Measurements from ENCODE around the gene CSF3R. TPM values are rescaled to one million over a fixed set of nuclear protein-coding genes. Genes with fewer than 3 reads are reported as not detected.
"Not testable (repeated sequence)": the region's sequence is repeated elsewhere in the genome, so short reads cannot be mapped to it uniquely, and the experiment has no call there.

The CSF3R gene
- total RNA-seq, 2 experiments from 2014 or later, result not detected

- intact Hi-C loops (cut with micrococcal nuclease; ENCODE audit: unreplicated experiment), result no loop called here
- H2AFZ ChIP-seq (ENCODE audit: low read length), result no peak overlapping the region
- H3K4me1 ChIP-seq (ENCODE audit: insufficient read depth, low read length, poor library complexity, severe bottlenecking), result no peaks in the 10 kb centered on the region
- no peak for DNase-seq (ENCODE audit: low spot score)
- no peak overlapping the region for H3K4me2 ChIP-seq (ENCODE audit: low read length)
- no peak overlapping the region for H3K27ac ChIP-seq (ENCODE audit: low read depth, low read length, poor library complexity, severe bottlenecking)
- no TSS peak for BruUV-seq (replicated peaks)
- no peaks in the 10 kb centered on the region for H3K9me3 ChIP-seq (ENCODE audit: low read length)
- POLR2A ChIA-PET, result no interaction called here
- TF ChIP-seq EZH2phosphoT487 (IDR thresholded peaks at IDR 0.05; ENCODE audit: borderline replicate concordance, low read depth, low read length) (no peak), CTCF (conservative IDR thresholded peaks at IDR 0.05; ENCODE audit: low read length) (no peak)
- H3K36me3 ChIP-seq (ENCODE audit: insufficient read depth, low read length), result no peaks in the 10 kb centered on the region
- no peak overlapping the region for H3K4me3 ChIP-seq (ENCODE audit: low read depth, low read length, poor library complexity, severe bottlenecking)
- H3K9me2 ChIP-seq (ENCODE audit: insufficient read depth, low read length), result no peaks in the 10 kb centered on the region
- no peaks in the 10 kb centered on the region for H4K20me1 ChIP-seq (ENCODE audit: insufficient read depth, low read length)
- H3K79me2 ChIP-seq (ENCODE audit: insufficient read depth, low read depth, low read length), result no peaks in the 10 kb centered on the region
- CTCF ChIA-PET (ENCODE audit: unreplicated experiment), result no interaction called here
Observed at GRCh38 chr1:36511804-36512798, 29.4 kb upstream of the CSF3R start.

GRCh38 chr1:36511220-36511619 lies 28.5 kb upstream of the CSF3R start:
- H3K27ac ChIP-seq (ENCODE audit: low read depth, low read length, poor library complexity, severe bottlenecking); intact Hi-C loops (cut with micrococcal nuclease; ENCODE audit: unreplicated experiment); H3K4me2 ChIP-seq (ENCODE audit: low read length); DNase-seq (ENCODE audit: low spot score); CTCF ChIA-PET (ENCODE audit: unreplicated experiment); H3K79me2 ChIP-seq (ENCODE audit: insufficient read depth, low read depth, low read length); H2AFZ ChIP-seq (ENCODE audit: low read length); H3K36me3 ChIP-seq (ENCODE audit: insufficient read depth, low read length); POLR2A ChIA-PET; H3K9me3 ChIP-seq (ENCODE audit: low read length); H3K4me3 ChIP-seq (ENCODE audit: low read depth, low read length, poor library complexity, severe bottlenecking); H4K20me1 ChIP-seq (ENCODE audit: insufficient read depth, low read length); H3K9me2 ChIP-seq (ENCODE audit: insufficient read depth, low read length); H3K4me1 ChIP-seq (ENCODE audit: insufficient read depth, low read length, poor library complexity, severe bottlenecking); BruUV-seq (replicated peaks): not testable (repeated sequence)

- BruUV-seq (replicated peaks), result no TSS peak
- no peaks in the 10 kb centered on the region for H4K20me1 ChIP-seq (ENCODE audit: insufficient read depth, low read length)
- H3K4me3 ChIP-seq (ENCODE audit: low read depth, low read length, poor library complexity, severe bottlenecking), result no peak overlapping the region
- intact Hi-C loops (cut with micrococcal nuclease; ENCODE audit: unreplicated experiment), result no loop called here
- H3K4me1 ChIP-seq (ENCODE audit: insufficient read depth, low read length, poor library complexity, severe bottlenecking), result no peaks in the 10 kb centered on the region
- CTCF ChIA-PET (ENCODE audit: unreplicated experiment), result no interaction called here
- no peak overlapping the region for H3K4me2 ChIP-seq (ENCODE audit: low read length)
- no peaks in the 10 kb centered on the region for H3K9me3 ChIP-seq (ENCODE audit: low read length)
- no peak overlapping the region for H2AFZ ChIP-seq (ENCODE audit: low read length)
- no peaks in the 10 kb centered on the region for H3K9me2 ChIP-seq (ENCODE audit: insufficient read depth, low read length)
- H3K36me3 ChIP-seq (ENCODE audit: insufficient read depth, low read length), result no peaks in the 10 kb centered on the region
- DNase-seq (ENCODE audit: low spot score), result no peak
- no peaks in the 10 kb centered on the region for H3K79me2 ChIP-seq (ENCODE audit: insufficient read depth, low read depth, low read length)
- POLR2A ChIA-PET, result no interaction called here
- H3K27ac ChIP-seq (ENCODE audit: low read depth, low read length, poor library complexity, severe bottlenecking), result no peak overlapping the region
- TF ChIP-seq EZH2phosphoT487 (IDR thresholded peaks at IDR 0.05; ENCODE audit: borderline replicate concordance, low read depth, low read length) (no peak), CTCF (conservative IDR thresholded peaks at IDR 0.05; ENCODE audit: low read length) (no peak)
Observed at GRCh38 chr1:36510418-36510817, 27.7 kb upstream of the CSF3R start.

Data from OCI-LY7 (cell line).